GM10847 (cell line): ENCODE data around the gene TINCR.

Source experiments
- POLR2A ChIP-seq: IDR thresholded peaks from 2 replicates; pipeline ENCODE4 v1.6.1; 2011; ENCODE audit not compliant: insufficient read length; ENCODE audit errors: extremely low read depth

Gene TINCR

DNA sequence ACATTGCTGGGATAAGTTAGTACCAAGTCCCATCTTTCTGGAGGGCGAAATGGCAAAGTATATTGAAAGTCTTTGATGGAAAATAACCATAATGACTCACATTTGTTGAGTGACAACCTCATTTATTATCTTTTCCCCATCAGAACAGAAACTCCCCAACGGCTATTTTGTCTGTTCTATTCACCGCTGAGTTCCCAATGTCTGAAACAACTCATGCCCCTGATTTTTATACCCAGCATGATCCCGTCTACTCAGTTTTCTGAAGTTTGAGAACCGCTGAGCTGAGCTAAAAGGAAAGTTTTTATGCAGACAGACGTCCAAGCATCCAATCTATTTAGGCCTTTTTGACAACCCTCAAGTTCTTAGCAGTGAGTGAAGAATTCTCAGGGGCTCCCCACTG is 7.8 kb upstream of the TINCR start:
- no peak for TF ChIP-seq POLR2A

DNA sequence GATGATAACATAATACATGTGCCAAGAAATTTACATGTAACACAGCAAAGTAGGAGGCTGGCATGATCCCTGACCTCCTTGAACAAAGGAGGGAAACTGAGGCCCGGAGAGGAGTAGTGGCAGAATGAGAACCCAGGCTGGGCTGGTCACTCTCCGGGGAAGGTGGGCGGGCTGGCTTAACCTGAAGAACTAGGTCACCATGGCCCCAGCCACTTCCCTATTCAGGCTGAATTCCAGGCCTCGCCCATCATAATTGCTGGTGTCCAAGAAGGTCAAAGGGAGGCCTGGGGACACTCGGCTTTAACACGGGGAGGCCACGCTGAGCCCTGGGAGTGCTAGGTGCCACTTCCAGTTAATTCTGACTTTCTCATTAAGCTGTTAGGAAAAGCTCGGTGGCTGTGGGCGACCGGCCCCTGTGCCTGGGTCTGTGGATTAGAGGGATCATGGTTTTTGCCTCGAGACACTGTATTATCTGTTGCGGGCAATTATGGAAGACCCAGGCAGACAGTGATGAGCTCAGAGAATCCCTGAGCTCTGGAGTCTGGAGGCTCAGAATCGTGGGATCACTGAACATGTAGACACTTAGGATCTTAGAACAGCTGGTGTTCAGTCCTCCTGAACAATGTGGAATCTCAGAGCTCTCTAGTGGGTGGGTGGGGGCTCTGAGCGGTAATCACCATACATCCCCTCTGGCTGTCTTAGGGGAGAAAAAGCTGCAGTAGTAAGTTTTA is 5.0 kb upstream of the TINCR start:
- no peak for TF ChIP-seq POLR2A

DNA sequence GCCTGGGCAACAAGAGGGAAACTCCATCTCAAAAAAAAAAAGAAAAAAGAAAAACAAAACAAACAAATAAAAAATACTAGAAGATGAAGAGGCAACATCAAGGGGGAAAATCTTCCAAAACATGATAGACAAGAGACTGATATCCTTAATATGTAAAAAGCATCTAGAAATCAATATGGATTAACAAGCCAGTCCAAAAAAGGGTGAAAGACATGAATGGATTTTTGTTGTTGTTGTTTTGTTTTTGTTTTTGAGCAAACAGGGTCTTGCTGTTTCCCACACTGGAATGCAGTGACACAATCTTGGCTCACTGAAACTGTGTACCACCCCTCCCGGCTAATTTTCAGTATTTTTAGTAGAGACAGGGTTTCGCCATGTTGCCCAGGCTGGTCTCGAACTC is 4.0 kb upstream of the TINCR start:
- TF ChIP-seq POLR2A, result no peak

DNA sequence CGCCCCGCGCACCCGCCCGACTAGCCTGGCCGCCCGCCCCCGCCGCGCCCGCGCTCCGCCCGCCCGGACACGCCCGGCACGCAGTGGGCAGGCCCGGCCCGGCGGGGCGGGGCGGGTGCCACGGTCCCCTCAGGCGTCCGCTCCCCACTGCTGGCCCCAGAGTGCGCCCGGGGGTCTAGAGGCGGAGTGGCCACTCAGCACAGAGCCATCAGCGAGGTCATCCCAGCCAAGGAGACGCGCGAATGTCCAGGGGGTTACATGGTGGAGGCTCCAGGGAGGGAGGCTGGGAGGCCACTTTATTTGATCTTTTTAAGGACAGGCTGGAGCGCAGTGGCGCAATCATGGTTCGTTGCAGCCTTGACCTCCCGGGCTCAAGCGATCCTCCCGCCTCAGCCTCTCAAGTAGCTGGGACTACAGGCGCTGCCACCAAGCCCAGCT is 236 bp upstream of the TINCR start:
- TF ChIP-seq POLR2A, result no peak

DNA sequence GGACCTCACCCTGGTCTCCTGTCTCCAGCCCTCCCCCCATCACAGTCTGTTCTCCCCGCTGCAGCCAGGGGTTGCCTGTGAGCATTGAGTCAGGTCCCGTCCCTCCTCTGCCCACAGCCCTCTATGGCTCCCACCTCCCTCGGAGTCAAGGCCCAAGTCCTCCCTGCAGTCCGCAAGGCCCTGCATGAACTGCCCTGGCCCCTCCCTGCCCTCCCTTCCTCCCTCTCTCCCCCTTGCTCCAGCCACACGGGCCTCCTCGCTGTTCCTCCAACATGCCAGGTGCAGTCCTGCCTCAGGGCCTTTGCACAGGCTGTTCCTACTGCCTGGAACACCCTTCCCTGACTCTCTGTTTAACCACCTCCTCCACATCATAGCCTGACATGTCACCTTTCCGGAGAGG is 2.8 kb downstream of the TINCR start:
- no peak for TF ChIP-seq POLR2A

DNA sequence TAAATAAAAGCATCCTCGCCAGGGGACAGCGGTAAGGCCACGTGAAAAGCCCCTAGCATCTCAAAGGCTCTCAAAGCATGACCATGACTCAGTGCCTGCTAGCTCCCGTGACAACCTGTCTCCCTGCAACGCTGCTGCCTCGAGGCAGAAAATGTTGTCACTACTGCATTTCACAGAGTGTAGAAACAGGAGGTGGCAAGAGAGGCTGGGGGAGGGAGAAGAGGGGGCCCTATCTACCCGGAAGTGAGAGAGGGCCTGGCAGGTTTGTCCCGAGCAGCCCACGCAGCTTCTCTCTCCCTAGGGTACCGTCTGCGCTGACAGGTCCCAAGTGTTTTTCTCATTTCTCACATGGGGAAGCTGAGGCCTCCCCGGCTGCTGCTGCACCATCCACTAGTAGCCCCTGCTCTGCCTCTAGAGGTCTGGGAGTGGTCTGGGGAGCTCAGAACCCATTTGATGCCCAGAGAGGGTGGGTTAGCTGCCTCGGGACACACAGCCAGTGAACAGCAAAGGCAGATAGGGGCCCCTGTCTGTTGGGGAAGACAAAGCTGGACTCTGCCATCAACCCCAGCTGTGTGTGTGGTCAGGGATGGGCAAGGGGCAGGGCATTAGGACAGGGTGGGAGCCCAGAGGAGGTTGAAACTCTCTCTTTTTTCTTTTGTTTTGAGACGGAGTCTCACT is 3.7 kb downstream of the TINCR start:
- no peak for TF ChIP-seq POLR2A

DNA sequence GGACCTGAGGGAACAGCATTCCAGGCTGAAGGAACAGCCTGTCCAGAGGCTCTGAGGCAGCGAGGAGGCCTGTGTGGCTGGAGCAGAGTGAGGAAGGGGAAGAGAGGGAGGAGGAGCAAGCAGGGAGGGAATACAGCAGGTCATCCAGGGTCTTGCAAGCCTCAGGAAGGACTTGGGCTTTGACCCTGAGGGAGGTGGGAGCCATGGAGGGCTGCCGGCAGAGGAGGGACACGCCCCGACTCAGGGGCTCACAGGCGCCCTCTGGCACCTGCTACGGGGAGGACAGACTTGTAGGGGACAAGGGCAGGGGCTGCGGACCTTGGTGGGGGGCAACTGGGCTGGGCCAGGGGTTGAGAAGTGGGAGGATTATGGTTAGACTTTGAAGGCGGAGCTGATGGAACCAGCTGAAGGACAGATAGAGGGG is 4.7 kb downstream of the TINCR start:
- no peak for TF ChIP-seq POLR2A

DNA sequence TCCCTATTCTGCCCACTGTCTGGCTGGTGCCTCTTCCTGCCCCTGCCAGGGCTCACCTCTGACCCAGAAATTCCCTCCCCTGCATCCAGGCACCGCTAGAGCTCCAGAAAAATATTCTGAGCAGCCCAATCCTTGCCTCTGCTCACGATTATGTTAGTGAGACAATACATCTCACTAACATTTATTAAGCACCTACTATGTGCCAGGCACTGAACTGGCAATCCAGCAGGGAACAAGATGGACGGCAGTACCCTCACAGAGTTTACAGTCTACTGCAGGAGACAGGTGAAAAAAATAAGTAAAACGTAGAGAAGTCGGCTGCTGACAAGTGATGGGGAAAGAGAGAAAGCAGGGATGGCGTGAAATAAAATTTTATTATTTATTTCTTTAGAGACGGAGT is 5.5 kb downstream of the TINCR start:
- no peak for TF ChIP-seq POLR2A

DNA sequence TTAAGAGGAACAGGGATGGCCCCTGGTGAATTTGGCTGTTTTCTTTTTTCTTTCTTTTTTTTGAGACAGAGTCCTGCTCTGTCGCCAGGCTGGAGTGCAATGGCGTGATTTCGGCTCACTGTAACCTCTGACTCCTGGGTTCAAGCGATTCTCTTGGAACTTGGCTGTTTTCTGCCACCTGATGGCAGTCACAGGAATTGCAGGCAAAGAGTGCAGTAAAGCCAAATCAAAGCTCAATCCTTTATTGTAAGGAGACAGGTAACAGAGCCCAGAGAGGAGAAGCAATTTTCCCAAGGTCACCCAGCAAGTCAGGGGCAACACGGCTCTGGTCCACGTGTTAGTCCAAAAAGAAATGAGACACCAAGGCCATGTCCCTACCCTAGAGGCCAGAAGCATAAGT is 6.2 kb downstream of the TINCR start:
- TF ChIP-seq POLR2A, result no peak

DNA sequence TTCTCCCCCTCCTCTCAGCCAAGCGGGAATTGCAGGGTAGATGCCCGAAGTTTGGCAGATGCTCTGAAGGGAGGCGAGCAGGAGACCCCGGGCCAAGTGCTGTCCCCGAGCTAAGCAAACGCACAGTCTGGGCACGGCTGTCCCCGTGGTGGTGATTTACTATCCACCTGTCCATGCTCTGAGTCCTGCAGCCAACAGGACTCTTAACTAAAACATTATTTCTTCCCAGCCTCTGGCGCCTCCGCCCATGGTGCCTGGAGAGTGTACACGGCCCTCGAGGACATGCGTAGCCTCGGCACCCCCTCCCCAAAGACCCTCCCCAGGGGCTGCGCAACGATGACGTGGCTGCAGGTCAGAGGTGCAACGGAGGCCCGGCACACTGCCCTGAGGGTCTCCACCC is 7.6 kb downstream of the TINCR start:
- TF ChIP-seq POLR2A, result no peak

DNA sequence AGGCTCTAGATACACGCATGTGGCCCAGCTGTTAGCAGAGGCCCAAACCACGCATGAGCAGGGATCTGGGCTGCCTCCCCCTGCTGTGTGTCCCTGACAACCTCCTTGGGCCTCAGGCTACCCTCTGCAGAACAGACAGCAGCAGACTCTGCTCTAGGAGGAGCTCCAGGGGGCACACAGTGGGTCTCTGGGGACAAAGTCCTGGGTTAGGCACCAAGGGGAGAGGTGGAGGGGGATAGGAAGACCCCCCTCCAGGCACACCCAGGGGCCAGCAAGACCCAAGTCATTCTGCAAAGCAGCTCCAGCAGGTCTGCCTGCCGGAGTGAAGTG is 8.0 kb downstream of the TINCR start:
- TF ChIP-seq POLR2A, result no peak

DNA sequence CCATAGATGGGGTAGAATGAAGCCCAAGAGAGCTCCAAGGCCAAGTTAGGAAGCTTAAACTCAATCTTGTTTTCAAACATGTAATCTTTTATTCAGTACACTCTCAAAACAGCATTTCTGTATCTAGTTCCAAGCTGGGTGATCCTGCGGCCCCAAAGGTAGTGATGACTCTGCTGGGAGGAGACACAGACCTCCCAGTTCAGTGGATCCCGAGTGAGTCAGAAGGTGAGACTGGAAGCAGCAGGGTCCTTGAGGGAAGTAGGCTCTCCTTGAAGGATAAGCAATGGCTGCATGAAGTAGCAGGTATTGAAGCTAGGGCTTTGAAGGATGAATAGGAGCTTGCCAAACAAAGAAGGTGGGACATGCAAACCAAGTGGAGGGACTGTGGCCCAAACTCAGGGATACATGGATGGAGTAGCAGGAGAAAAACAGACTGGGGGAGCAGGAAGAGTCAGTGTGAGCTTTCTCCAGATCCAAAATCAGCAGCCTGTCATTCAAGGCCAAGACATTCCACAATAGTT is 9.6 kb downstream of the TINCR start:
- TF ChIP-seq POLR2A, result no peak

DNA sequence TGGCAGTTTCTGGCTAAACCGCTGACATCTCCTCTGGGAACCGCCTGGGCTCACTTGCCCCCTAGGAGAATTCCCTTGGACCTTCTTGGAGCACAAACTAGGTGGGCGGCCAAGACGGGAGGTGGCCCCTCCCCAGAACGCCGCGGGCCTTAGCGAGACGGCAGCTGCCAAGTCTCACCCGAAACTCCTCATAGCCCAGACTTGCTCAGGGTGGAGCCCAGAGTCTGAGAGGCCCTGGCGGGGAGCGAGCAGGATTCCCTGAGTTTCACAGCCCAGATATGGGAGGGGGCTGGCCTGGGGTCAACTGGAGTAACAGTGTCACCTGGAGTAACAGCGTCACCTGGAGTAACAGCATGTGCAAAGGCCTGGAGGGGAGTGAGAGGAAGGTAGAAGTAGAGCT is 10.1 kb downstream of the TINCR start:
- TF ChIP-seq POLR2A, result no peak

DNA sequence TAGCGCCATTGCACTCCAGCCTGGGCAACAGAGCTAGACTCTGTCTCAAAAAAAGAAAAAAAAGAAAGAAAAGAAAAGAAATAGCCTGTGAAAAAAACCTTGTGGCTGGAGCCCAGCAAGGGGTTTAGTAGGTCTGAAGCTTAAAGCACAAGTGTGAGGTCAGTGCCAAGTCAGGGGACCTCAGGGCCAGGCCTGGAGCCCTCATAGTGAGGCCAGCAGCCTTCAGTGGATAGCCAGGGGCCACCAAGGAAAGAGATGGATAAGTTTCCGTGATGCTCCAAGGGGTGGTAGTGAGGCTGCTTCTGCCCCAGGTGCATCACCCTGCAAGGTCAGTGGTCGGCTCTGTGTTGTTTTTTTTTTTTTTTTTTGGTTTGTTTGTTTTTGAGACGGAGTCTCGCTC is 12.9 kb downstream of the TINCR start:
- TF ChIP-seq POLR2A, result no peak

DNA sequence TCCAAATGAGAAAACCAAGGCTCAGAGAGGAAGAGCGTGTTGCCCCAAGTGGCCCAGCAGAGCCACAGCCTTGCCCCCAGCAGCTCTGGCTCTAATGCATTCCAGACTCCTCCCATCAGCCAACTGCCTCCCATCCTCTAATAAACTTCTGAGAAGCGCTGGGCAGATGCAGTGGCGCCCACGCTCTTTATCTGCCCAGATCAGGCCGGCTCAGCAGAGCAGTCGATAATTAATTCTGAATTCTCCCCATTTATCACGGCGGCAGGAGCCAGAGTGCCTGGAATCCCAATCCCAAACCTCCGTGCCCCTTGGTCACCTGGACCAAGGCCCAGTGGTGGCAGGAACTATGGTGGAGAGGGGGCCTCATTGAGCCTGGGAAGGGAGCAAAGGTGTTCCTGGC is 13.9 kb downstream of the TINCR start:
- TF ChIP-seq POLR2A, result no peak

DNA sequence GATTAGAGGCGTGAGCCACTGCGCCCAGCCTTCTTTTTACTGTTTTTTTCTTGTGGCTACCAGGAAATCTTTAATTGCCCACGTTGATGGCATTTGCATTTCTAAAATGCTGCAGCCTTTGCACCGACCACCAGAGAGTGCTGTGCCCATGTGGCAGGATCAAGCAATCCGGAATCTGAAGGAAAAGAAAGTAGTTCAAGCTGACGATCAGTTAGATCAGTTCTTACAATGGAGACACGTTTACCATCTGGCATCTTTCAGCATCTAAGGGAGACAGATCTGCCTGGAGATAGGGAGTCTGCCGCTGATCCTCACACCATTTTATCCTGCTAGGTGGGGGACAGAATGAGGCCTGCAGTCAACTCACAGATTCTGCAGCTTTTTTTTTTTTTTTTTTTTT is 19.9 kb downstream of the TINCR start:
- no peak for TF ChIP-seq POLR2A

DNA sequence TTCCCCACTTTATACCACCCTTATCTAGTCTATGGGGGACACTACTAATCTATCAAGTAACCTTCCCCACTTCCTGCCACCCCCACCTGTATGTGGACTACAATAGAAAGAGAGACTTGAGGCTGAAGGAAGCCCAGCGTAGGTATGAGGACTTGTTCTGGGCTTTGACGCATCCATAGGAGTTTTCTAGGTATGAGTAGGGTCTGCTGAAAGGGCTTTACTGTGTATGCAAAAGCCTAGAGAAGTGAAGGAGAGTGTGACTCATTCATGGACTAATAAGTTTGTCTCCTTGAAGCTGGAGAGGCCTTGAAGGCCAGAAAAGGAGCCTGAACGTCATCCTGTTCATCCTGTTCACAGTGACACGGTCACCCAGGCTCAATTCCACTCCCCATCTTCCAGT is 21.8 kb downstream of the TINCR start:
- TF ChIP-seq POLR2A, result no peak
